D721Med (cell line): ENCODE results near the gene SLX4IP.

Experiments
- DNase-seq: peaks from one replicate; pipeline ENCODE4 v3.0.0; 2011; ENCODE audit warnings: low spot score; ENCODE audit not compliant: insufficient read length
- FAIRE-seq: peaks from 2 replicates; lab custom pipeline; 2011; peaks lifted over from hg19 to GRCh38; lab: Jason Lieb, UNC
- CTCF ChIP-seq: IDR thresholded peaks from 2 replicates; pipeline ENCODE4 v1.5.1; 2012; ENCODE audit warnings: mild to moderate bottlenecking, control low read depth; ENCODE audit not compliant: insufficient read depth; ENCODE audit errors: missing control alignments

Gene SLX4IP

GRCh38 chr20:10524034-10524476 lies 89.0 kb downstream of the SLX4IP start:
- DNase-seq (no peak), FAIRE-seq (no peak)
- TF ChIP-seq CTCF = no peak

GRCh38 chr20:10524643-10525042 lies 89.5 kb downstream of the SLX4IP start:
- no peak for FAIRE-seq
- TF ChIP-seq CTCF = no peak
- DNase-seq = no peak

GRCh38 chr20:10527781-10528180 lies 92.7 kb downstream of the SLX4IP start:
- no peak for TF ChIP-seq CTCF
- no peak for DNase-seq
- FAIRE-seq = no peak

- DNase-seq (no peak), FAIRE-seq (no peak)
- no peak for TF ChIP-seq CTCF
Measured at GRCh38 chr20:10530883-10531282, 95.8 kb downstream of the SLX4IP start.

GRCh38 chr20:10531848-10532247 lies 96.7 kb downstream of the SLX4IP start:
- FAIRE-seq (no peak), DNase-seq (no peak)
- TF ChIP-seq CTCF = no peak

- TF ChIP-seq CTCF = no peak
- no peak for FAIRE-seq
- DNase-seq = no peak
Measured at GRCh38 chr20:10532361-10532760, 97.3 kb downstream of the SLX4IP start.

GRCh38 chr20:10536531-10536930 lies 101.4 kb downstream of the SLX4IP start:
- no peak for FAIRE-seq
- no peak for DNase-seq
- TF ChIP-seq CTCF = peak; percentile 57
